GM06990 (cell line): Measurements from ENCODE around the gene ERICH2.

Source experiments
- DNase-seq: peaks from one replicate; pipeline ENCODE4 v3.0.0-alpha.2; 2011; ENCODE audit not compliant: insufficient read length; ENCODE audit errors: extremely low read depth
- H3K27me3 ChIP-seq: replicated peaks from 2 replicates; pipeline ENCODE4 v1.6.0; 2011; ENCODE audit warnings: low read length; ENCODE audit not compliant: control insufficient read depth, insufficient read depth
- H3K36me3 ChIP-seq: 2 replicates; pipeline ENCODE4 v1.5.1; 2011; ENCODE audit warnings: low read length; ENCODE audit not compliant: control insufficient read depth, insufficient read depth
- H3K4me3 ChIP-seq: replicated peaks from 2 replicates; pipeline ENCODE4 v1.5.1; 2011; ENCODE audit warnings: low read depth, mild to moderate bottlenecking, control low read depth, low read length
- TF ChIP-seq, protein P1 (sequence below): IDR thresholded peaks from 2 replicates; pipeline ENCODE4 v1.5.1; 2011; ENCODE audit warnings: low read length, control low read depth, mild to moderate bottlenecking, inconsistent platforms; ENCODE audit not compliant: insufficient read depth, poor library complexity, severe bottlenecking

Gene ERICH2

DNA sequence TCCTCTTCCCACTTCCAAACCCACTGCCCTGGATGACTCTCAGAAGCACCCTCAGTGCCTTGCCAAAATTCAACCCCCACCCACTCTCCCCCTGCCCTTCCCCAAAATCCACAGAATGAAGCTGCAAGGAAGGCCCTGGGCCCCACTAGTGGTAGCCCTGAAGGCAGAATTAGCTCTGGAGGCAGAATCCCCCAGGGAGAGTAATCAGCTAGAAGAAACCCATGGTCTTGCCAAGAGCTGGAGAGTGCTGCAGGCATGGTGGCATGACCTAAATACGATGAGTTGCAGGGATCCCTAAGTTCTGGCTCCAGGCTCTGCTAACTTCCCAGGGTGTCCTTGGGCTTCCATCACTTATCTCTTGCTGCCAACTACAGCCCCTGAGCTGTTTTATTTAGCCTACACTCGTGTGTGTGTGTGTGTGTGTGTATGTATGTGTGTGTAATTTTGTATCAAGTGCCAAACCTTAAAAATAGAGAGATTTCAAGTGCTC, 54.4 kb downstream of the ERICH2 start:
- Histone ChIP-seq H3K27me3 (peaks cover 9% of the 10 kb centered on the region), H3K4me3 (no peak overlapping the region), H3K36me3 (no peaks in the 10 kb centered on the region)
- no peak for DNase-seq
- TF ChIP-seq, protein P1, sequence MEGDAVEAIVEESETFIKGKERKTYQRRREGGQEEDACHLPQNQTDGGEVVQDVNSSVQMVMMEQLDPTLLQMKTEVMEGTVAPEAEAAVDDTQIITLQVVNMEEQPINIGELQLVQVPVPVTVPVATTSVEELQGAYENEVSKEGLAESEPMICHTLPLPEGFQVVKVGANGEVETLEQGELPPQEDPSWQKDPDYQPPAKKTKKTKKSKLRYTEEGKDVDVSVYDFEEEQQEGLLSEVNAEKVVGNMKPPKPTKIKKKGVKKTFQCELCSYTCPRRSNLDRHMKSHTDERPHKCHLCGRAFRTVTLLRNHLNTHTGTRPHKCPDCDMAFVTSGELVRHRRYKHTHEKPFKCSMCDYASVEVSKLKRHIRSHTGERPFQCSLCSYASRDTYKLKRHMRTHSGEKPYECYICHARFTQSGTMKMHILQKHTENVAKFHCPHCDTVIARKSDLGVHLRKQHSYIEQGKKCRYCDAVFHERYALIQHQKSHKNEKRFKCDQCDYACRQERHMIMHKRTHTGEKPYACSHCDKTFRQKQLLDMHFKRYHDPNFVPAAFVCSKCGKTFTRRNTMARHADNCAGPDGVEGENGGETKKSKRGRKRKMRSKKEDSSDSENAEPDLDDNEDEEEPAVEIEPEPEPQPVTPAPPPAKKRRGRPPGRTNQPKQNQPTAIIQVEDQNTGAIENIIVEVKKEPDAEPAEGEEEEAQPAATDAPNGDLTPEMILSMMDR, result no peak

GRCh38 chr2:170827841-170828532, 57.8 kb downstream of the ERICH2 start:
- TF ChIP-seq, protein P1, result no peak
- H3K4me3 ChIP-seq, result no peak overlapping the region
- no peaks in the 10 kb centered on the region for H3K36me3 ChIP-seq
- H3K27me3 ChIP-seq, result peaks cover 2% of the 10 kb centered on the region
- no peak for DNase-seq

- Histone ChIP-seq H3K27me3 (peaks cover 2% of the 10 kb centered on the region), H3K4me3 (no peak overlapping the region), H3K36me3 (no peaks in the 10 kb centered on the region)
- TF ChIP-seq, protein P1, result no peak
- no peak for DNase-seq
These were observed 58.3 kb downstream of the ERICH2 start for GRCh38 chr2:170828533-170828916.

GRCh38 chr2:170829036-170829435, 58.9 kb downstream of the ERICH2 start:
- no peak for DNase-seq
- Histone ChIP-seq H3K36me3 (no peaks in the 10 kb centered on the region), H3K4me3 (no peak overlapping the region), H3K27me3 (peaks cover 1% of the 10 kb centered on the region)
- TF ChIP-seq, protein P1, result no peak

GRCh38 chr2:170830166-170830565, 60.0 kb downstream of the ERICH2 start:
- DNase-seq, result no peak
- H3K36me3 ChIP-seq, result no peaks in the 10 kb centered on the region
- TF ChIP-seq, protein P1, result no peak
- peaks cover 1% of the 10 kb centered on the region for H3K27me3 ChIP-seq
- H3K4me3 ChIP-seq, result no peak overlapping the region

DNA sequence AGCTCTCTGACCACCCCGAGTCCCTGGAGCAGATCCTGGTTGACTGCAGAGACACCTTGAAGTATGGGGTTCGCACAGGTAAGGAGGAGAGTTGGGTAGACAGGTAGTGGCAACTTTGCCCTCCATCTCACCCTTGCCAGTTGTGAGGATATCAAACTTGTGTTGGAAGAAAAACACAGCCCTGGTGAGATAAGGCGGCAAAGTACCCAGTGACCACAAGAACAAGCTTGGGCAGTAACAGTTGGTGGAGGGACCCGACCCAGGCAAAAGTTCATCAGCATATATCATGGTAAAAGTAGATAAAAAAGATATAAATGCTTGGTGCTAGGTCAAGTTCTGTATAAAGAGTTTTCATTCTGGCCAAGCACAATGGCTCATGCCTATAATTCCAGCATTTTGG, 60.9 kb downstream of the ERICH2 start:
- no peak for DNase-seq
- Histone ChIP-seq H3K27me3 (peaks cover 1% of the 10 kb centered on the region), H3K36me3 (no peaks in the 10 kb centered on the region), H3K4me3 (no peak overlapping the region)
- TF ChIP-seq, protein P1, result no peak
